NK-92 (cell line): Measurements from ENCODE around the gene CHP2.
"Not testable (repeated sequence)": the region's sequence is repeated elsewhere in the genome, so short reads cannot be mapped to it uniquely, and the experiment has no call there.

ENCODE experiments used
- DNase-seq: peaks from one replicate; lab custom pipeline; 2025; ENCODE audit not compliant: unreplicated experiment; lab: John Stamatoyannopoulos, UW

The CHP2 gene

GRCh38 chr16:23754594-23755483 lies at the start of gene CHP2:
CHP2 (plus strand) TSS chr16:23755026; CDS start chr16:23755050, 24 bp downstream.
- DNase-seq = no peak

- DNase-seq = no peak
These were observed 49.3 kb upstream of the CHP2 start for GRCh38 chr16:23705517-23705902.

- DNase-seq = no peak
These were observed 48.4 kb upstream of the CHP2 start for GRCh38 chr16:23706439-23706838.

- DNase-seq = no peak
These were observed 45.3 kb upstream of the CHP2 start for GRCh38 chr16:23709536-23709935.

- DNase-seq = no peak
These were observed 44.8 kb upstream of the CHP2 start for GRCh38 chr16:23710008-23710407.

- DNase-seq = no peak
These were observed 44.3 kb upstream of the CHP2 start for GRCh38 chr16:23710504-23710903.

- no peak for DNase-seq
These were observed 43.0 kb upstream of the CHP2 start for GRCh38 chr16:23711785-23712184.

GRCh38 chr16:23712976-23713375 lies 41.9 kb upstream of the CHP2 start, which contains the start of gene ERN2:
ERN2 (minus strand) TSS chr16:23713222; CDS start chr16:23713187, 35 bp downstream.
- no peak for DNase-seq

GRCh38 chr16:23716484-23716883 lies 38.3 kb upstream of the CHP2 start:
- no peak for DNase-seq

- DNase-seq = not testable (repeated sequence)
These were observed 32.1 kb upstream of the CHP2 start for GRCh38 chr16:23722613-23723240.

GRCh38 chr16:23724096-23724784 lies 30.6 kb upstream of the CHP2 start:
- no peak for DNase-seq

- no peak for DNase-seq
These were observed 30.1 kb upstream of the CHP2 start for GRCh38 chr16:23724785-23725131.

- DNase-seq = no peak
These were observed 28.1 kb upstream of the CHP2 start for GRCh38 chr16:23726710-23727109.

GRCh38 chr16:23728112-23728477 lies 26.7 kb upstream of the CHP2 start:
- no peak for DNase-seq

GRCh38 chr16:23729503-23730424 lies 25.1 kb upstream of the CHP2 start:
- no peak for DNase-seq

GRCh38 chr16:23734176-23734893 lies 20.5 kb upstream of the CHP2 start:
- no peak for DNase-seq

GRCh38 chr16:23737423-23738028 lies 17.3 kb upstream of the CHP2 start:
- DNase-seq = not testable (repeated sequence)

- no peak for DNase-seq
These were observed 15.3 kb upstream of the CHP2 start for GRCh38 chr16:23739516-23739915.

GRCh38 chr16:23741675-23742303 lies 13.0 kb upstream of the CHP2 start:
- DNase-seq = no peak
